ENCODE measurements around the gene FBXO42. TPM values are rescaled to one million over a fixed set of nuclear protein-coding genes. Genes with fewer than 3 reads are reported as not detected.

Gene FBXO42
- total RNA-seq, 2 donors from 2014 or later: 17.6 to 20.0 TPM

DNA sequence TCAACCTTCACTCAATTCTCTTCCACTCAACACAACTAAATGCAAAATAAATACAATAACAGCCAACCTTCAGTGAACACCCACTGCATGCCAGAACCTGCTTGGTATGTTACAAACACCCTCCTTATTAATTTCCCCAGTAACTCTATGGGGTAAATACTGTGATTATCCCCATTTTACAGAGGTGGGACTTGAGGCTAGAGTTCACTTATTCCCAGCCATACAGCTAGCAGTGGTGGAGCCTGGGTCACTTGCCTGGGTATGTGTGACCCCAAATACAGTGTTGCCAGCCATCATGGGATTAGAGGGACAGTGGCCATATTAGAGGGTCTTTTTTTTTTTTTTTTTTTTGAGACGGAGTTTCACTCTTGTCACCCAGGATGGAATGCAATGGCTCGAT, 116.9 kb downstream of the FBXO42 start:
- no peak overlapping the region for H3K9ac ChIP-seq (ENCODE audit: extremely low read depth, low read length, poor library complexity, severe bottlenecking)

GRCh38 chr1:16233431-16233830, 118.8 kb downstream of the FBXO42 start:
- Histone ChIP-seq H3K9ac (ENCODE audit: extremely low read depth, low read length, poor library complexity, severe bottlenecking) (no peak overlapping the region), H3K36me3 (ENCODE audit: control insufficient read depth, insufficient read depth, low read length) (no peaks in the 10 kb centered on the region), H3K4me1 (ENCODE audit: control insufficient read depth, insufficient read depth, low read length) (peaks cover 5% of the 10 kb centered on the region), H3K4me3 (ENCODE audit: low read length) (no peak overlapping the region), H3K27ac (ENCODE audit: low read depth, low read length) (no peak overlapping the region), H3K9me3 (ENCODE audit: control insufficient read depth, low read length) (no peaks in the 10 kb centered on the region), H3K27me3 (ENCODE audit: control insufficient read depth, insufficient read depth, low read length, poor library complexity, severe bottlenecking) (peaks cover 11% of the 10 kb centered on the region)
- Mint-ChIP-seq H3K4me3 (no peak overlapping the region), H3K27me3 (ENCODE audit: insufficient read depth) (peaks cover 16% of the 10 kb centered on the region), H3K9me3 (no peaks in the 10 kb centered on the region), H3K4me1 (peaks cover 12% of the 10 kb centered on the region), H3K27ac (no peak overlapping the region), H3K36me3 (ENCODE audit: low read depth) (peaks cover 1% of the 10 kb centered on the region)
- DNase-seq: no peak
- TF ChIP-seq CTCF (conservative IDR thresholded peaks at IDR 0.05): no peak
- WGBS, 2 experiments (ENCODE audit: insufficient coverage in 1 of 2, insufficient read length in 1 of 2): 94 to 100% methylated on average over 5 to 8 of the region's 8 CpGs

More for the DNA sequence above, 116.9 kb downstream of the FBXO42 start:
- Mint-ChIP-seq H3K9me3 (no peaks in the 10 kb centered on the region), H3K4me3 (no peak overlapping the region), H3K36me3 (ENCODE audit: low read depth) (peaks cover 1% of the 10 kb centered on the region), H3K27ac (no peak overlapping the region), H3K27me3 (ENCODE audit: insufficient read depth) (no peaks in the 10 kb centered on the region), H3K4me1 (peaks cover 10% of the 10 kb centered on the region)
- DNase-seq: no peak
- no peak for TF ChIP-seq CTCF (conservative IDR thresholded peaks at IDR 0.05)
- Histone ChIP-seq H3K27me3 (ENCODE audit: control insufficient read depth, insufficient read depth, low read length, poor library complexity, severe bottlenecking) (no peaks in the 10 kb centered on the region), H3K27ac (ENCODE audit: low read depth, low read length) (no peak overlapping the region), H3K9me3 (ENCODE audit: control insufficient read depth, low read length) (no peaks in the 10 kb centered on the region), H3K36me3 (ENCODE audit: control insufficient read depth, insufficient read depth, low read length) (no peaks in the 10 kb centered on the region), H3K4me3 (ENCODE audit: low read length) (no peak overlapping the region), H3K4me1 (ENCODE audit: control insufficient read depth, insufficient read depth, low read length) (peaks cover 5% of the 10 kb centered on the region)
- 93% methylated on average over 2 of the region's 2 CpGs; no CpG with 5 or more reads in 1 of the 2 experiments for WGBS, 2 experiments (ENCODE audit: insufficient coverage in 1 of 2, insufficient read length in 1 of 2)

GRCh38 chr1:16232316-16232710, 120.0 kb downstream of the FBXO42 start:
- Mint-ChIP-seq H3K27ac (no peak overlapping the region), H3K9me3 (no peaks in the 10 kb centered on the region), H3K36me3 (ENCODE audit: low read depth) (peaks cover 1% of the 10 kb centered on the region), H3K4me1 (peaks cover 19% of the 10 kb centered on the region), H3K4me3 (no peak overlapping the region), H3K27me3 (ENCODE audit: insufficient read depth) (peaks cover 27% of the 10 kb centered on the region)
- H3K4me1 ChIP-seq (ENCODE audit: control insufficient read depth, insufficient read depth, low read length): peaks cover 1% of the 10 kb centered on the region
- no peaks in the 10 kb centered on the region for H3K9me3 ChIP-seq (ENCODE audit: control insufficient read depth, low read length)
- no peak for TF ChIP-seq CTCF (conservative IDR thresholded peaks at IDR 0.05)
- no peak overlapping the region for H3K4me3 ChIP-seq (ENCODE audit: low read length)
- no peak overlapping the region for H3K9ac ChIP-seq (ENCODE audit: extremely low read depth, low read length, poor library complexity, severe bottlenecking)
- no peaks in the 10 kb centered on the region for H3K36me3 ChIP-seq (ENCODE audit: control insufficient read depth, insufficient read depth, low read length)
- H3K27ac ChIP-seq (ENCODE audit: low read depth, low read length): no peak overlapping the region
- DNase-seq: no peak
- WGBS, 2 experiments (ENCODE audit: insufficient coverage in 1 of 2, insufficient read length in 1 of 2): 93 to 94% methylated on average over 4 to 5 of the region's 5 CpGs
- peaks cover 22% of the 10 kb centered on the region for H3K27me3 ChIP-seq (ENCODE audit: control insufficient read depth, insufficient read depth, low read length, poor library complexity, severe bottlenecking)
